ENCODE measurements around the gene OR4D2.
A peak's percentile ranks its signal among the peaks of the same experiment; 100 is the strongest.

OR4D2 gene

DNA sequence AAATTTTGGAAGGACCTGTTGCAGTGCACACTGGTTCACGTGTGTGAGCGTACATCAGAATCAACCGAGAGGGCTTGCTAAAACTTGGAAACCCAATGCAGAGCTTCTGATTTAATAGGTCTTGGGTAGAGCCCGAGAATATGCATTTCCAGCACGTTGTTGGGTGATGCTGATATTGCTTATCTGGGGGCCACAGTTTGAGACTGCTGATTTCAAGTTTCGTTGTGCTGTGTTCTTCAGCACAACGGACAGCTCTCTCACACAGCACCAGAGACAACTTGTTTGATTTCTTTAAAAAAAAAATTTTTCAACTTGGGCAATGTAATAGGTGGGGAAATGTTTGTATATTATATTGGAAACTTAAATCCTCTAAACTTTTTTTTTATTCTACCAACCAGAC lies 9.4 kb downstream of the OR4D2 start:
- DNase-seq = no peak

DNA sequence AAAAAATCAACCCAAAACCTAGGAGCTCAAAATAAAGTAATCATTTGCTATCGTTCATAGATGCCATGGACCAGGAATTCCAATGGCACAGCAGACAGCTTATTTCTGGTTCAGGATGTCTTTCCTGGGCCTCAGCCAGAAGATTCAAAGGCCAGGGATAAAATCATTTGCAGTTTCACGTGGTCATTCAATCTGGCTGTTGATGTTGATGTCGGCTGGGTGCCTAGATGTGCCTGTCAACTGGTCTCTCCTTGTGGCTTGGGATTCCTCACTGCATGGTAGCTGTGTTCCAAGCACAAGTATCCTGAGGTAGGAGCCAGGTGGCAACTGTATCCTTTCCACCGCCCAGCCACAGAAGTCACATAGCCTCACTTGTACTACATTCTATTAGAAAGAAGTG lies 15.0 kb downstream of the OR4D2 start:
- no peak for DNase-seq

DNA sequence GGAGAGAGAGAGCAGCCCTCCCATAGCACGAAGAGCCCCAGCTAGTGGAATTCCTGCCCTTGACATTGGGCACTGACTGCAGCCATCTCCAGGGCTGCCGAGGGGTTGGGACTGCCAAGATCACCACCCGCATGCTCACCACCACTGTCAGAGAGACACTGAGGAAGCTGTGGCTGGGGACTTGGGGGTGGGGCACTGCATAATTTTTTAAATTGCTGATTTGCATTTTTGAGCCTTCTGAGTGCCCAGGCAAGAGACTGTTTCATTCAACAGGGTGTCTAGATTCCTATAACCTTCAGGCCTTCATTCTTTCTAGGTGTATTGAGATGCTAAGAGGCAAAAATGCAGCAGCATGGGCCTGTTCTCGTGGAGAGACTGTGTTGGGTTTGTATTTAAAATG lies 16.7 kb downstream of the OR4D2 start:
- DNase-seq = no peak

DNA sequence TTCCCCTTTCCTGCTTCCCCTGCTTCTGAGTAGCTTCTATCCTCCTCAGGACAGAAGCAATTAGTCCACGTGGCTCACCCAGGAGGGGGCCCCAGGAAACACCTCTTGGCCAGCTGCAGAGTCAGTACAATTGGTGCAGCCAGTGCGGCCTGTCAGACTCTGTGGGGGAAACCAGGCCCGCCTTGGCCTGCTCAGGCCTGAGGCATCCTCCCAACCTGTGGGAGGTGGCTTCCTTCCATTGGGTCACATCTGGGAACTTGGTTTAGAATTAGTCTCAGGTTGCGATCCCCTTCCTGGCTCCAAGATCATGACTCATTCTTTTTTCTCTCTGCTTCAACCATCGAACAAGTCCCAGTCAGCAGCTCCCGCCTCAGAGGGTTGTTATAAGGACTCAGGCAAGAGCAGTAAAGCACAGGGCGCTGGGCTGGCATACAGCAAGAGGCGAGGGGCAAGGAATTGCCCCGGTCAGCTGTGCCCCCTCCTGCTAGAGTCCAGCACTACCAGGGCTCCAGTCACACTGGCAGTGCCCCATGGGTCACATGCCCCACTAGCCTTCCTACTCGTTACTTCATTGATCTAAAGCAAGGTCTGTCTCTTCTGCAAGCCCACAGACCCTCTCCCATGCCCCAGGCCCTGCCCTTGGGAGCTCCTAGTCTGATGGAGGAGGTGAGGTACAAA lies 17.7 kb downstream of the OR4D2 start:
- no peak for DNase-seq

DNA sequence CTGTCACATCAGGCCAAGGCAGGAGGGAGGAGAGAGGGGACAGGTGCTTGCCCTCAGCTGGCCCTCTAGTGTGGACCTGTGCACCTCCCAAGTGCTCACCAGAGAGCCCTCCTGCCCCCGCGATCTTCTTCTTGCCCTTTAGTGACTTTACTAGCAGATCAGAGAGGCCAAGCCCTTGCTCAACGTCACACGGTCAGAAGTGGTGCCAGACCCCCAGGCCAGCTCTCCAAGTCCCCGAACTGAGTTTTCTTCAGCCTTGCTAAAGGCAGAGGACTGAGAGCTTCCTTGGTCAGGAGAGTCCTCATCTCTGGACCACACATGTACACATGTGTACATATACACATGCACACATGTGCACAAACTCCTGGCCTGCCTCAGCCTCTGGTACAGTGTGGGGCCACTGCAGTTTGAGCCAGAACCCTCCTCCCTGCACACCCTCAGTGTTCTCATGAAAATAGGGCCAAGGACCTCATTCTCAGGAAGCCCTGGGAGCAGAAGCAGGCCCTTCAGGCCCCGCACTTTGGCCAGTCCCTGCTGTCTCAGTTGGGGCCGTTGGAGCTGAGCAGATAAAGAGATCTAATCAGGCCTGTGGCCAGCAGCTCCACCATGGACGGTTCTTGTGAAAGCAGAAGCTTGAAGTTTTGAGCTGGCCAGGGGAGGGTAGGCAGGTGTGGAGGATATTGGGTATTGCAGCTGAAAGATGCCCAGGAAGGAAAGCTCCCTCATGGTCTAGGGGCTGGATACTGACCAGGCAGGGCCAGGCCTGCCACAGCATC lies 18.4 kb downstream of the OR4D2 start:
- no peak for DNase-seq

DNA sequence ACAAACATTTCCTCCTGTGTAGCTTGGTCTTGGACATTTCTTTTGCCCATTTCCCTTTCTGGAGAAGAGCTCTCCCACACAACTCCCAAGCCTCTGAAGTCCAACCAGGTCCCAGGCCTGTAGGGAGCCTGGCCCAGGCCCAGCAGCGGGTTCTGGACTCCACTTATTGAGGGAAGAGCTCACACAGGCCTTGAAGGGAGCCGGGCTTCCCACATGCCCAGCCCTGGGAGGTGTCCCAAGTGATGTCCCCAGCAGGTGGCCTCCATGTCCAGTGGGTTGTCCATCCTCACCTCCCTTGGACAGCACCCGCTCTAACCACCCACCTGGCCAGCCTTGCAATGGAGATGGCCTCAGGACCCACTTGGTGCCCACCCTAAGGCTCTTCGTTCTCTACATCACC lies 19.8 kb downstream of the OR4D2 start:
- DNase-seq = no peak

DNA sequence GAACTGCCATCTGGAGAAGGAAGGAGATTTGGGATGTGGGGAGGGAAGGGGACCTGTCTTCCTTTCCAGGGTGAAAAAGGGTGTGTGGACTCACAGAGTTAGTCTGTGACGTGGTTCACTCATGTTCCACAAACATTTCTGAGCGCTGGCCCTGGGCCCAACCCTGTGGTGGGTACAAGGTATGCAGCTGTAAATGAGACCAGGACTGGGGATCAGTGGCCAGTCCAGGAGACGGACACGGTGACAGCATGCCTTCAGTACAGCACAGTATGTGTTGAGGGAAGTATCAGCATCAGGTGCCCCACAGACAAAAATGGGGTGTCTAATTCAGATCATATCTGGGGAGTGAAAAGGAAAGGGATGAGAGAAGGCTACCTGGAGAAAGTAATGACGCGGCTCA lies 20.3 kb downstream of the OR4D2 start:
- DNase-seq = no peak

DNA sequence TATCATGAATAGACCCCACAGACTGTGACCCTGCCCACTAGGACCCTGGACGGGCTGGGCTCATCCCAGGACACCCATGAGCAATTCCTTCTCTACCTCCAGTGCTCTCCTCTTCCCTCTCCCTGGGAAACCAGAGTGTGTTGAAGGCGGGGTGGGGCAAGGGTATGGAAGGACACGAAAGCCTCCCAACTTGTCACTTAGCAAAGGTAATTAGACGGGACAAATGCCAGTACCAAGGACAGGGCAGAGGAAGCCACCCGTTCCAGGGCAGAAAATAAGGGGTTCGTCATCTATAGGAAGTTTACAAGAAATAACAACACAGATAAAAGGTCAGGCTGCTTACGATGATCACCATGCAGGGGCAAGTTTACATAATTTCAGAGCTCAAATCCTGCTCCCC lies 20.9 kb downstream of the OR4D2 start:
- no peak for DNase-seq

DNA sequence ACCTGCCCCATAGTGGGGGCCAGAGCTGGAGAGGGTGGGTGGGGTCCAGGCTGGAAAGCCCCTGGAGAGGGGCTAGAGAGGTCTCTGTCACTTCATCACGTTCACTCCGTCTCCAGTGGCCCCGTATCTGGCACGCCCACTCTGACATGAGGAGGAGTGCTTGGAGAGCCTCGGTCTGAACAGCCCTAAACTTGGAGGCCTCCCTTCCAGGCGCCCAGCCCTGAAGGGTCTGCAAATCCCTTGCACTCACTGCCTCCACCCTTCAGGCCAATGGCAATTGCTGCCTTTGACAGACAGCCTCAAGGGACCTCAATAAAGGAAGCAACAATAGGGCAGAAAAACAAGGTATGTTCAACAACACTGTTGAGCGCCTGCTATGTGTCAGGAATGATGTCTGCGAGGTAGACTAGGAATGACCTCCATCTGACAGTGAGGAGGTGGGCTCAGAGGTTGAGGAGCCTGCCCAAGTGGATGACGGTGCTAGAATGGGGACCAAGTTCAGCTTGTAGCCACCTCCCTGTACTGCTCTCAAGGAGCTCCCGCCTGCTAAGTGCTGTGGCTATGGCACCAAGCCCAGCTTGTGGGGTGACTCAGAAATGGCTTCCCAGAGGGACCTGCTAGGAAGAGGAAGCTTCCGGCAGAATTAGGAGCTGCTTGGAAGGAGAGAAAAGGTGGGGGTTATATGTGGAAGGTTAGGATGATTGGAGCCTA lies 22.8 kb downstream of the OR4D2 start:
- no peak for DNase-seq

DNA sequence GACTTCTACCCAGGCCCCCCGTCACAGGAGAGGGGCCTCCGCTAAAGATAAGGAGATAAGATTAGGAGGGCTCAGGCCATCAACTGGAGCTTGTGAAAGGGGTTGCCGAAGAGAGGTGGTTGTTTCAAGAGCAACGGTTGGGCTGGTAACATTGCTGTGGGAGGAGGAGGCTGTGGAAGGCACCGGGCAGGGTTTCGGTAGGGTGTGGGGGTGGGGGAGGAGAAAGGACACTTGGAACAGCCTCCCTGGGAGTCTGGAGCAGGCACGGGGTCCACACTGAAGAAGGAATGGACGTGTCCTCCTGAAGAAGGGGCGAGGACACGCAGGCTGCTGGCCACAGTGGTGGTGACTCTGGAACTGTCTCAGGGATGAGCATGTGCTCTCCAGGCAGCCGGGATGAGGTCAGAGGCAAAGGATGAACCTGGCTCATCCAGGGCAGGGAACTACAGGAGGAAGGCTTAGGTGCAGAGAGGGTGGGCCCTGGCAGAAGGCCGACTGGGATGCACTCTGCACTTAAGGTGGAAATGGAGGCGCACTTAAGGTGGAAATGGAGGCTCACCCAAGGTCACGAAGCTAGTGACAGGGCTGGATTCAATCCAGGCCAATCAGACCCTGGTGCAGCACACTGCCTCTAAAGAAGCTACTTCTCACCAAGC lies 24.6 kb downstream of the OR4D2 start:
- DNase-seq = no peak

DNA sequence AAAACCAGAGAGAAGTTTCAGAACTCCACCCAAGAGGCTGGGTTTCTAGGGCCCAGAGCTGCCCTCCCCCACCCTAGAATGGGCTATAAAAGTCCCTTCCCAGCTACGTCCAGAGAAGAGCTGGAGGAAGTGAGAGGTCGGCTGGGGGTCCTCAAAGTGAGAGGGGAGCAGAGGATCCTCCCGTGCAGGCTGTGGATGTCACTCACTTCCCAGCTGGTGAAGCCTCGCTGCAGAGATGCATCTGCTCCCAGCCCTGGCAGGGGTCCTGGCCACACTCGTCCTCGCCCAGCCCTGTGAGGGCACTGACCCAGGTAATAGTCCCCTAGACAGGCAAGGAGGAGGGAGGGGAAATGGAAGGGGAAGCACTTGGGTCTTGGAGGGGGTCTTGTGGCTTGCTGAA lies 25.8 kb downstream of the OR4D2 start, which contains the start of gene EPX:
EPX (plus strand) TSS at position 115 of the 400 bp plus-strand sequence; CDS start at position 236, 121 bp downstream.
- DNase-seq = no peak

DNA sequence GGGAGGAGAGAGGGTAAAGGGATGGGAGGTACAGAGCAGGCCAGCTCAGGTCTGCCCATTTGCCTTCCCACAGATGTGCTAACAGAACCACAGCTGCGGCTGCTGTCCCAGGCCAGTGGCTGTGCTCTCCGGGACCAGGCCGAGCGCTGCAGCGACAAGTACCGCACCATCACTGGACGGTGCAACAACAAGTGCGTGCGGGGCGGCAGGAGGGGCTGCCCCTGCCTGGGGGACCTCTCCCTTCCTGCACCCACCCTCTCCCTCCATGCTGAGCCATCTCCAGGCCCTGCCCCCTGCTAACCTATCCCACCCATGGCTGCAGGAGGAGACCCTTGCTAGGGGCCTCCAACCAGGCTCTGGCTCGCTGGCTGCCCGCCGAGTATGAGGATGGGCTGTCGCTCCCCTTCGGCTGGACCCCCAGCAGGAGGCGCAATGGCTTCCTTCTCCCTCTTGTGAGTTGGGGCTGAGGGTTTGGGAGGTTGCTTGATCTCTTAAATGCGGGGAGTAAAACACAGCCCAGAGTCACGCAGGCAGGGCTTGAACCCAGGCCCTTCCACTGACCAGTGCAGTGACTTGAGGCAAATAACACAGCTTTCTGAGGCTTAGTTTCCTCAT lies 27.0 kb downstream of the OR4D2 start:
- no peak for DNase-seq

DNA sequence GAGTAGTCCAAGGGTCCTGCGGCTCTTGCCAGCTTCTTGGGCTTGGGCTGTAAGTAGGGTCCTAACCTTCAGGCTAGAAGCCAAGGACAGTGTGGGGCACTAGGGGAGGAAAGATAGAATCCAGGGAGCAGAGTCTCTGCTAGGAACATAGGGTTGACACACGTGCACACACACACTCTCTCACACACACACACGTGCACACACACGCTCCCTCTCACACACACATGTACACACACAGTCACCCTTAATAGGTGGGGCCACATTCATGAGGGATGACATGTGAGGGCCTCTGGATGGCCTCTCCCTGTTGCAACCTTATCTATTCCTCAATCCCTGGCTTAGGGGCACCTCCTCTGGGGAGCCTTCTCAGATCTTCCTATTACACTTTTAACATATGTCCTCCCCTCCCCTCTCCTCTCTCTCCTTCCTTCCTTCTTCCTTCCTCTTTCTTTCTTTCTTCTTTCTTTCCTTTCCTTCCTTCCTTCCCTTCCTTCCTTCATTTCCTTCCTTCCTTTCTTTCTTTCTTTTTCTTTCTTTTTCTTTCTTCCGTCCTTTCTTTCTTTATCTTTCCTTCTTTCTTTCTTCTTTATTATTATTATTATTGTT lies 28.8 kb downstream of the OR4D2 start:
- DNase-seq = no peak

DNA sequence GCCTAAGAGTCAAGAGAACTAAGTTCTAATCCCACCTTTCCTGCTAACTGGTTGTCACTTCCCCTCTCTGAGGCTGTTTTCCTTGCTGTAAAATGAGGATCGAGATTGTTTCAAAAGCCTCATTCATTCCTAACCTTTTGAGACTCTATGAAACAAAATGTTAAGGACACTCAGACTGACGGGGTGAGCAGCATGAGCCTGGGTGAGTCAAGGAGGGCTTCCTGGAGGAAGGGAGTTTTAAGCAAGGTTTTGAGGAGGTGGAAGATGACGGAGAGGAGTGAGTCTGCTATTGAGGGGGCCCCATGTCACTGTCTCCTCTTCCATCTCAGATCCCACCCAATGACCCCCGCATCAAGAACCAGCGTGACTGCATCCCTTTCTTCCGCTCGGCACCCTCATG lies 29.8 kb downstream of the OR4D2 start:
- DNase-seq = no peak

DNA sequence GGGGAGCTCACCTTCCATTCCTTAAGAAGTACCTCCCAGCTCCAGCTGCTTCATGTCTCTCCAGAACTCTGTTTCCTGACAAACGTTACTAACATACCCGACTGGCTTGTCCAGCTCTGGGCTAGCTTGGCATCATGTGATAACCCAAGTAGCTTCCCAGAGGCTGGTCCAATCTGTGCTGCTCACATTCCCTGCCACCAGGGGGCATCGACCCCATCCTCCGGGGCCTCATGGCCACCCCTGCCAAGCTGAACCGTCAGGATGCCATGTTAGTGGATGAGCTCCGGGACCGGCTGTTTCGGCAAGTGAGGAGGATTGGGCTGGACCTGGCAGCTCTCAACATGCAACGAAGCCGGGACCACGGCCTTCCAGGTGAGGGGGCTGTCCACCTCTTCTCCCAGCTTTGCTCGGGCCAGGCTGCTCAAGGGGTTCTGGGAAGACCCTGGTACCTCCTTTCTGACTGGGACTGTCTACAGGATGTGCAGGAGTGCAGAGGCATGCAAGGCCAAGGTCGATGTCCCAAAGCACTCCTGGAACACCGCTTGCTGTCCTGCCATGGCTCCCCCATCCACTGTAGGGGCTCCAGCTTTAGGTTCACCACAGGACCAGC lies 33.3 kb downstream of the OR4D2 start:
- peak; percentile 49 to 70 for DNase-seq

DNA sequence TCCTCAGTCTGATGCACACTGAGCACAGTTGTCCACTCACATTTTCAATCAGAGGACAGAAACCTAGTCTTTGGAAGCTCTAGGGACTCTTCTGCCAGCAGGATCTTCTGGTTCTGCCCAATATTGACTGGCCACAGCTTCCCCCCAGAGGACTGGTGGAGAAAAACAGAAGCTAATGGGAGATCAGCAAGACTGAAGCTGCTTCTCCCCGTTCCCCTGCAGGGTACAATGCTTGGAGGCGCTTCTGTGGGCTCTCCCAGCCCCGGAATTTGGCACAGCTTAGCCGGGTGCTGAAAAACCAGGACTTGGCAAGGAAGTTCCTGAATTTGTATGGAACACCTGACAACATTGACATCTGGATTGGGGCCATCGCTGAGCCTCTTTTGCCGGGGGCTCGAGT lies 36.1 kb downstream of the OR4D2 start:
- DNase-seq = no peak

DNA sequence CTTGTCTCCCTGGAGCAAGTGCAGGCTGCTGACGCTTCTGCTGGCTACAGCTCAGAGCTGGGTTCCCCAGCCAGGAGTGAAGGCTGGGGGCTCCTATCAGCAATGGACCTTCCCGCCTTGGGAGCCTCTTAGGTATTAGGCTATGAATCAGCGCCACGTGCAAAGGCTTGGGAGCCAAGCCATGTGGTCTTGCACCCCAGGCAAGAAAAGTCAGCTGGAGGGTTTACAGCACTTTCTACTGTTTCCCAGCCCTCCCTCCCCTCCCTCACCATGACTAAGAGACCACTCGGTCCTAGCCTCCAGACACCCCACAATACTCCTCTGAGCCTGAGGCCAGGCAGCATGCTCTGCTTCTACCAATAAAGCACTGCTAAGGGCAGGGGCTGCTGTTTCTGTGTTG lies 38.0 kb downstream of the OR4D2 start:
- no peak for DNase-seq

DNA sequence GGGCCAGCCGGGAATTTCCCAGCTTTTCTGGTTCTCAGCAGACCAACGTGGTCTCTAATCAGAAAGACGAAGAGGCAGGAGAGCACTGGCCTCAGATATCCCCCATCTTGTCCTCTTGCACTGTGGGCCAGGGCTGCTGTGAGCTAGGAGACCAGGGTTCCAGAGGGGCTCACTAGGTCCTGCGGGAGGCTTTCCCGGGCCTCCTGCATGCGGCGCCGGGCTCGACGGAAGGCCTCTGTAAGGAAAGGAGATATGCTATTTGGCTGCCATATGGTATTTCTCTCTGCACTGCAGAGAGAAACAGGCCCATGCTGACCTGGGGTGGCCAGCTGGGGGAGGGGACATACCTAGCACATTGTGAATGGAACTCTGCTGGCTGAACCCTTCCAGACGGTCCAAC lies 39.2 kb downstream of the OR4D2 start:
- DNase-seq = no peak

DNA sequence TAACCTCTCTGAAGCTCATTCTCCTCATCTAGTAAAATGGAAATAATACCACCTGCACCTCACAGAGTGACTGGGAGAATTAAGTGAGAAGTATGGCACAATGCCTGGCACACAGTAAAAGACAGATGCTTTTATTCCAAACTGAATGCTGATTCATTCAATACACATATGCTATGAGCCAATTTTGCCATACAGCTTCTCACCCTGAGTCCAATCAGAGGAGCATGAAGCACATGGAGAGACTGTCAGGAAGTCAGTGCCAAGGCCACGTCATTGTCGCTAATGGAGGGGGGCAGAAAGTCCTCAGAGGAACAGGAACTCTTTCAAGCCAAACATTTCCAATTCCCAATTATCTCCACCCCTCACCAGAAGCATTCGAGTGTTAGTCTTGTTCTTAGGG lies 40.7 kb downstream of the OR4D2 start:
- no peak for DNase-seq

DNA sequence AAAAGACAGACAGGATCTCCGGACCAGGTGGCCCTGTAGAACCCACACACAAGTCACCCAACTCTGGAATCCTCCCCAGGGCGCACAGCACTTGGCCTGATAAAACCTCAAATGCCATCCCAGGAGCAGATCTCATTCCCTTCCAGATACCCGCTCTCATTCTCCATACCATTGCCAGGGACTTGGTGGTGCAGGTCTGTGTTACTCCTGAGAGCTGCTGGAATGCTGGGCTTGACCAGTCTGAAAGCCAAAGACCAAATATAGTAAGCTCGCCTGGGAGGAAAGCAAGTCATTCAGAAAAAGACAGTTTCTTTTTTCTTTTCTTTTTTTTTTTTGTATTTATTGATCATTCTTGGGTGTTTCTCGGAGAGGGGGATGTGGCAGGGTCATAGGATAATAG lies 41.6 kb downstream of the OR4D2 start:
- DNase-seq = no peak

DNA sequence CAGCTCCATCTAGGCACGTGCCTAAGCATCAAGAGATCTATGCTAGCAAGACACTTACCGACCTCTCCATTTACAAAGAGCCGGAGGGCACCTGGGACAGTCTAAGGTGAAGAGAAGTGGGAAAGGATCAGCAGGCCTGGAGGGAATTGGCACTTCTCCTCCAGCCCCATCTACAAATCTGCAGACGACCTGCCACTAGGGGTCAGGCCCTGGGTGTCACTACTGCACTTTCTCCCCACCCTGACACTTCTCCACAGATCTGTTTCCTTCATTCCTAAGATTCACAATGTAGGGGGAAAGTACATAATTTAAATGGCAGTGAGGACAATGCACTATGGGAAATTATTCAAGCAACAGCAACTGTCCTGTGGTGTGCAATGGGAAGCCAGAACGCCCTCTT lies 44.1 kb downstream of the OR4D2 start:
- no peak for DNase-seq

DNA sequence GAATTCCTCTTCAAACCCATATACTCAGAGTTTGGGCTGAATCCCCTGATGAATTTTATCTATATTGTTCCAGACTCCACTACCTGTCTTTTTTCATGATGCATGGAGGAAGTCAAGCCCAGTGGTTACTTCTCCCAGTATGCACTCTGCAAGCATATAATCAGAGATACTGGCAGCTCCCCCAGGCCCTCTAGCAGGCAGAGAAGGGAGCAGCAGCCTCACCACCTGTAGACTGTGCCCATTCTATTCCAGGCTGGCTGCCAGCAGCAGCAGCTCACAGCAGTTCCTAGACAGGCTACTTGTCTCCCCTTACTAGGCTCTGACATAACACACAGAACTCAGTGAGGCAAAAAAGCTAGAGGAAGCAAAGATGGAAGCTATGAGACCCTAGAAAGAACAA lies 48.9 kb downstream of the OR4D2 start:
- DNase-seq = no peak

All from NCI-H1930 (cell line).